ENCODE measurements around the gene USP36.

DNA sequence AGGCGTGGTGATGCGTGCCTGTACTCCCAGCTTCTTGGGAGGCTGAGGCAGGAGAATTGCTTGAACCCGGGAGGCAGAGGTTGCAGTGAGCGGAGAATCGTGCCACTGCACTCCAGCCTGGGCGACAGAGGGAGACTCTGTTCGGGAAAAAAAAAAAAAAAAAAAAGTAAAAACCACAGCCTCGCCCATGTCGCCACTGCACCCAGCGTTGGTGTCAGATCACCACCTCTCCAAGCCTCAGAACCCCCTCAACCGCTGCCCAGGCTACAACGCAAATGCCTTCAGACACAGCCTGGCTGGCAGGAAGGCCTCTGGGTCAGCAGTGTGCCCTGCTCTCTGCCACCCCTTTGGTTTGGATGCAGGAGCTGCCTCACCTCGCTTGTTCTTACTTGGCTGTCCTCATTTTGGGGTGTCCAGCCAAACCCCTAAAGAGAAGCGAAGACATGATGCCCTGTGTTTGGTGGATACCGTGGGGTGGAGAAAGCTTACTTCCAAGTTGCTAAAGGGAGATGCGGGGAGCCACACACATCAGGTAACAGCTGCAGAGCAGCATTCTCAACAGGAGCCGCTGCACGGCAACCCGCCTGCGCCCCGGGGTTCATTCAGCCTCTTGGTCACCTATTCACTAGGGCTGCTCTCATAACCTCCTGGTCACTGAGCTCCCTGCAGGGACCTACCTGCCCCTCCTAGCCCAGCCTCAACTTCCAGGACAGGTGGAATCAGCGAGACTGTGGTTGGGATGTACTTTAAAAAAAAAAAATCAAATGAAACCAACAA lies 45.6 kb downstream of the USP36 start:
- TF ChIP-seq EP300 (IDR thresholded peaks at IDR 0.05): no peak
- TF ChIP-seq, protein P1, sequence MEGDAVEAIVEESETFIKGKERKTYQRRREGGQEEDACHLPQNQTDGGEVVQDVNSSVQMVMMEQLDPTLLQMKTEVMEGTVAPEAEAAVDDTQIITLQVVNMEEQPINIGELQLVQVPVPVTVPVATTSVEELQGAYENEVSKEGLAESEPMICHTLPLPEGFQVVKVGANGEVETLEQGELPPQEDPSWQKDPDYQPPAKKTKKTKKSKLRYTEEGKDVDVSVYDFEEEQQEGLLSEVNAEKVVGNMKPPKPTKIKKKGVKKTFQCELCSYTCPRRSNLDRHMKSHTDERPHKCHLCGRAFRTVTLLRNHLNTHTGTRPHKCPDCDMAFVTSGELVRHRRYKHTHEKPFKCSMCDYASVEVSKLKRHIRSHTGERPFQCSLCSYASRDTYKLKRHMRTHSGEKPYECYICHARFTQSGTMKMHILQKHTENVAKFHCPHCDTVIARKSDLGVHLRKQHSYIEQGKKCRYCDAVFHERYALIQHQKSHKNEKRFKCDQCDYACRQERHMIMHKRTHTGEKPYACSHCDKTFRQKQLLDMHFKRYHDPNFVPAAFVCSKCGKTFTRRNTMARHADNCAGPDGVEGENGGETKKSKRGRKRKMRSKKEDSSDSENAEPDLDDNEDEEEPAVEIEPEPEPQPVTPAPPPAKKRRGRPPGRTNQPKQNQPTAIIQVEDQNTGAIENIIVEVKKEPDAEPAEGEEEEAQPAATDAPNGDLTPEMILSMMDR (IDR thresholded peaks at IDR 0.05): no peak
- TF ChIP-seq POLR2AphosphoS5 (IDR thresholded peaks at IDR 0.05): no peak
- no peak for TF ChIP-seq POLR2A (IDR thresholded peaks at IDR 0.05)
